Psoas muscle (tissue), 8 donors: ENCODE results near the gene KIF17. TPM values are rescaled to one million over a fixed set of nuclear protein-coding genes. Genes with fewer than 3 reads are reported as not detected.

Experiments used
- ATAC-seq, 4 donors: fragments of 200-7000 bp; cut with Tn5 transposase; one replicate each; pipeline ENCODE4 v1.9.1; 2020; ENCODE audit warnings: moderate library complexity in 3 of 4, mild to moderate bottlenecking in 2 of 4
- DNase-seq, 2 donors: peaks; one replicate each; pipeline ENCODE4 v3.0.0-alpha.2; 2020
- H3K27ac ChIP-seq: fragments of 200-600 bp; one replicate; pipeline ENCODE4 v1.8.0; 2022
- H3K27me3 ChIP-seq, 3 donors: fragments of 200-600 bp in 1 of 3; one replicate each; pipeline versions ENCODE4 v1.6.1 to v1.8.0; 2013 to 2022; ENCODE audit warnings: low read length in 2 of 3, mild to moderate bottlenecking in 2 of 3, moderate library complexity in 1 of 3; ENCODE audit not compliant: insufficient read depth in 3 of 3
- H3K36me3 ChIP-seq, 2 donors: fragments of 200-600 bp in 1 of 2; one replicate each; pipeline versions ENCODE4 v1.6.1 to v1.8.0; 2013 to 2022; ENCODE audit warnings: low read depth in 1 of 2, mild to moderate bottlenecking in 1 of 2, moderate library complexity in 1 of 2; ENCODE audit not compliant: insufficient read depth in 1 of 2
- H3K4me1 ChIP-seq: fragments of 200-600 bp; one replicate; pipeline ENCODE4 v1.8.0; 2022
- H3K4me3 ChIP-seq: fragments of 200-600 bp; one replicate; pipeline ENCODE4 v1.8.0; 2022; ENCODE audit warnings: mild to moderate bottlenecking
- H3K9me3 ChIP-seq: fragments of 200-600 bp; one replicate; pipeline ENCODE4 v1.8.0; 2022
- WGBS, 3 donors: extraction: QIAGEN DNeasy Blood & Tissue Kit; methylation state at CpG; one replicate each; pipeline versions ENCODE4 v1.1.6 to v1.1.7; 2013; 5-methylcytosine and 5-hydroxymethylcytosine counted together
- intact Hi-C, 2 donors: fragments of 100-400 bp; cut with DNase I; formaldehyde crosslinking; loops; one replicate each; pipeline versions ENCODE4 v1.11.0 to v1.14.2; 2022
- polyA plus RNA-seq, 3 donors: library from polyadenylated mRNA; stranded (reverse); fragments of 200-250 nt; gene quantifications; one replicate each; pipeline ENCODE4 v1.2.3, GENCODE V29; 2013
- total RNA-seq, 4 donors: library from RNA; stranded (reverse); fragmentation: NEBNext Ultra II Directional in 2 of 4; extraction: Animal tissue kit (Norgen Biotek cat#: 25700) in 2 of 4; gene quantifications; one replicate each; pipeline versions ENCODE4 v1.2.1 to v1.2.4, GENCODE V29; 2021 to 2023
- TF ChIP-seq, protein P1 (sequence below): fragments of 200-600 bp; IDR thresholded peaks from one replicate; pipeline ENCODE4 v1.8.0; 2022; ENCODE audit warnings: antibody characterized with exemption
- donor health status: healthy with polysubstance abuse.
- donor health status: DM: no; HTN: no; CAD: no; lungs with moderate emphysema.
- donor health status: Bipolar disorder and iron deficiency.
- donor health status: healthy.
- donor health status: DM: yes; HTN: yes; CAD: no.
- donor health status: DM: no; HTN: no; CAD: no.
- donor health status: DM: no; HTN: no; CAD: no.
- donor health status: DM: yes; HTN: yes; CAD: no.

KIF17 gene
- total and polyA plus RNA-seq, 7 donors: 1.1 to 3.4 (median 1.5) TPM

- Histone ChIP-seq H3K4me1 (peaks cover 8% of the 10 kb centered on the region), H3K36me3 (no peaks in the 10 kb centered on the region), H3K27ac (no peak overlapping the region), H3K27me3 (peaks cover 0 to 18% (median 1%) of the 10 kb centered on the region in 3 donors), H3K4me3 (peak overlapping the region; percentile 73), H3K9me3 (no peaks in the 10 kb centered on the region)
- no peak for ATAC-seq
- TF ChIP-seq, protein P1, sequence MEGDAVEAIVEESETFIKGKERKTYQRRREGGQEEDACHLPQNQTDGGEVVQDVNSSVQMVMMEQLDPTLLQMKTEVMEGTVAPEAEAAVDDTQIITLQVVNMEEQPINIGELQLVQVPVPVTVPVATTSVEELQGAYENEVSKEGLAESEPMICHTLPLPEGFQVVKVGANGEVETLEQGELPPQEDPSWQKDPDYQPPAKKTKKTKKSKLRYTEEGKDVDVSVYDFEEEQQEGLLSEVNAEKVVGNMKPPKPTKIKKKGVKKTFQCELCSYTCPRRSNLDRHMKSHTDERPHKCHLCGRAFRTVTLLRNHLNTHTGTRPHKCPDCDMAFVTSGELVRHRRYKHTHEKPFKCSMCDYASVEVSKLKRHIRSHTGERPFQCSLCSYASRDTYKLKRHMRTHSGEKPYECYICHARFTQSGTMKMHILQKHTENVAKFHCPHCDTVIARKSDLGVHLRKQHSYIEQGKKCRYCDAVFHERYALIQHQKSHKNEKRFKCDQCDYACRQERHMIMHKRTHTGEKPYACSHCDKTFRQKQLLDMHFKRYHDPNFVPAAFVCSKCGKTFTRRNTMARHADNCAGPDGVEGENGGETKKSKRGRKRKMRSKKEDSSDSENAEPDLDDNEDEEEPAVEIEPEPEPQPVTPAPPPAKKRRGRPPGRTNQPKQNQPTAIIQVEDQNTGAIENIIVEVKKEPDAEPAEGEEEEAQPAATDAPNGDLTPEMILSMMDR: no peak
- 17 to 39% (median 29%) methylated on average over 25 to 62 of the region's 62 CpGs for WGBS, 3 donors
- intact Hi-C loops: loop anchor here (5.0 kb wide), 1 partner anchor 34 kb away; no protein-coding TSS in a partner anchor
- DNase-seq: no peak
Observed at GRCh38 chr1:20731057-20731991, 13.5 kb upstream of the KIF17 start.

GRCh38 chr1:20730690-20731056 lies 12.9 kb upstream of the KIF17 start:
- H3K9me3 ChIP-seq: no peaks in the 10 kb centered on the region
- no peaks in the 10 kb centered on the region for H3K36me3 ChIP-seq
- DNase-seq: no peak
- H3K4me1 ChIP-seq: peaks cover 8% of the 10 kb centered on the region
- H3K27me3 ChIP-seq: peaks cover 0 to 18% (median 1%) of the 10 kb centered on the region in 3 donors
- intact Hi-C loops: loop anchor here (5.0 kb wide), 1 partner anchor 33 kb away; no protein-coding TSS in a partner anchor
- no peak overlapping the region for H3K27ac ChIP-seq
- H3K4me3 ChIP-seq: no peak overlapping the region
- ATAC-seq: no peak
- TF ChIP-seq, protein P1: no peak
- WGBS, 3 donors: 64 to 75% (median 69%) methylated on average over 4 of the region's 4 CpGs

- no peak for DNase-seq
- 22 to 33% (median 28%) methylated on average over 18 to 19 of the region's 19 CpGs for WGBS, 3 donors
- intact Hi-C loops: loop anchor here (5.0 kb wide), 1 partner anchor 33 kb away; no protein-coding TSS in a partner anchor
- no peaks in the 10 kb centered on the region for H3K36me3 ChIP-seq
- no peak overlapping the region for H3K27ac ChIP-seq
- H3K4me1 ChIP-seq: peaks cover 8% of the 10 kb centered on the region
- H3K4me3 ChIP-seq: no peak overlapping the region
- ATAC-seq: no peak
- H3K27me3 ChIP-seq: peaks cover 0 to 18% (median 1%) of the 10 kb centered on the region in 3 donors
- H3K9me3 ChIP-seq: no peaks in the 10 kb centered on the region
- TF ChIP-seq, protein P1: no peak
Observed at GRCh38 chr1:20729990-20730689, 12.3 kb upstream of the KIF17 start.

GRCh38 chr1:20729155-20729931 lies 11.5 kb upstream of the KIF17 start:
- peaks cover 8% of the 10 kb centered on the region for H3K4me1 ChIP-seq
- ATAC-seq: no peak
- peaks cover 0 to 18% (median 1%) of the 10 kb centered on the region in 3 donors for H3K27me3 ChIP-seq
- H3K9me3 ChIP-seq: no peaks in the 10 kb centered on the region
- WGBS, 3 donors: 35 to 50% (median 49%) methylated on average over 13 to 14 of the region's 14 CpGs
- no peak overlapping the region for H3K27ac ChIP-seq
- TF ChIP-seq, protein P1: no peak
- H3K4me3 ChIP-seq: no peak overlapping the region
- DNase-seq: no peak
- H3K36me3 ChIP-seq: no peaks in the 10 kb centered on the region
- intact Hi-C loops: no loop called here
